Activated naive CD8-positive, alpha-beta T cell treated with anti-CD3 and anti-CD28 coated beads, Interleukin-2, amount 10 ng/mL, durations not matched to agents 7 days and 5 days (primary cell): Measurements from ENCODE around the gene VWA2. TPM values are rescaled to one million over a fixed set of nuclear protein-coding genes. Genes with fewer than 3 reads are reported as not detected.

ENCODE experiments used
- ATAC-seq: fragments of 150-1000 bp; cut with Tn5 transposase; one replicate; pipeline ENCODE4 v1.10.0; 2021; ENCODE audit warnings: low read depth, moderate library complexity
- POLR2A ChIA-PET: fragments of 350-600 bp; sonication (Branson Sonifier 250); formaldehyde crosslinking; loops from one replicate; lab custom pipeline; 2021; ENCODE audit warnings: antibody characterized with exemption; lab: Charles Lee
- DNase-seq: peaks from one replicate; pipeline ENCODE4 v3.0.0; 2021
- H3K27ac Mint-ChIP-seq: one replicate; pipeline ENCODE4 v1.8.0; 2022; ENCODE audit warnings: mild to moderate bottlenecking, mixed read lengths
- H3K27me3 Mint-ChIP-seq: one replicate; pipeline ENCODE4 v1.8.0; 2022; ENCODE audit warnings: mild to moderate bottlenecking, moderate library complexity, mixed read lengths
- H3K36me3 Mint-ChIP-seq: one replicate; pipeline ENCODE4 v1.8.0; 2021; ENCODE audit warnings: mild to moderate bottlenecking, mixed read lengths
- H3K4me1 Mint-ChIP-seq: one replicate; pipeline ENCODE4 v1.8.0; 2021; ENCODE audit warnings: mixed read lengths
- H3K4me3 Mint-ChIP-seq: one replicate; pipeline ENCODE4 v1.8.0; 2022; ENCODE audit warnings: mild to moderate bottlenecking, moderate library complexity, mixed read lengths
- H3K9me3 Mint-ChIP-seq: one replicate; pipeline ENCODE4 v1.8.0; 2021; ENCODE audit warnings: mixed read lengths
- total RNA-seq, 2 experiments: library from RNA; stranded (reverse); gene quantifications; one replicate each; pipeline ENCODE4 v1.2.3, GENCODE V29; 2021

The VWA2 gene
- total RNA-seq, 2 experiments from 2014 or later = not detected

GRCh38 chr10:114228156-114228555 is 10.9 kb upstream of the VWA2 start:
- H3K27ac Mint-ChIP-seq = no peak overlapping the region
- POLR2A ChIA-PET = no interaction called here
- H3K9me3 Mint-ChIP-seq = no peaks in the 10 kb centered on the region
- no peak for ATAC-seq
- no peaks in the 10 kb centered on the region for H3K4me1 Mint-ChIP-seq
- no peak for DNase-seq
- peaks cover 20% of the 10 kb centered on the region for H3K27me3 Mint-ChIP-seq
- H3K36me3 Mint-ChIP-seq = no peaks in the 10 kb centered on the region
- no peak overlapping the region for H3K4me3 Mint-ChIP-seq

GRCh38 chr10:114232561-114233176 is 6.4 kb upstream of the VWA2 start:
- peaks cover 15% of the 10 kb centered on the region for H3K27me3 Mint-ChIP-seq
- ATAC-seq (no peak), DNase-seq (no peak)
- H3K9me3 Mint-ChIP-seq = no peaks in the 10 kb centered on the region
- no peaks in the 10 kb centered on the region for H3K36me3 Mint-ChIP-seq
- H3K4me1 Mint-ChIP-seq = no peaks in the 10 kb centered on the region
- no peak overlapping the region for H3K27ac Mint-ChIP-seq
- no peak overlapping the region for H3K4me3 Mint-ChIP-seq
- POLR2A ChIA-PET = no interaction called here

DNA sequence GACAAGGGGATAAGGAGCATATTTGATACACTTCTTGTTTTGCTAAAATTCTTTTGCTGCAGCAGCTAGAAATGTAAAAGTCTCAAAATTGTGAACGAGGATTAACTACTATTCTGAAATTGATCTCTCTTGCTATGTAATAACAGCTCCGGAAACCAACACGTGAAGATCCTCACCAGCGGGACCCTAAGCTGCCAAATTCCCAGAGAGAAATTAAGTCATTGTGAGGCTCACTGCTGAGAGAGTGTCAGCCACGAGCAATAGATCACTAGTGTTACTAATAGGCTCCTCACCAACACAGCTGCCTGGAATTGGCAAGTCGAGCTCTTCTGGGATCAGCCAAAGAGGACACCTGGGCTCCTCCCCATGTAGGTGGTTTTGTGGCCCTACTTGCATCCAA is 5.6 kb upstream of the VWA2 start:
- no peaks in the 10 kb centered on the region for H3K4me1 Mint-ChIP-seq
- POLR2A ChIA-PET = no interaction called here
- DNase-seq = no peak
- ATAC-seq = no peak
- no peaks in the 10 kb centered on the region for H3K9me3 Mint-ChIP-seq
- H3K27me3 Mint-ChIP-seq = peaks cover 23% of the 10 kb centered on the region
- H3K4me3 Mint-ChIP-seq = no peak overlapping the region
- no peaks in the 10 kb centered on the region for H3K36me3 Mint-ChIP-seq
- no peak overlapping the region for H3K27ac Mint-ChIP-seq

- DNase-seq = no peak
- POLR2A ChIA-PET = no interaction called here
- H3K27ac Mint-ChIP-seq = no peak overlapping the region
- peaks cover 2% of the 10 kb centered on the region for H3K4me1 Mint-ChIP-seq
- no peaks in the 10 kb centered on the region for H3K36me3 Mint-ChIP-seq
- no peak for ATAC-seq
- H3K9me3 Mint-ChIP-seq = no peaks in the 10 kb centered on the region
- no peak overlapping the region for H3K4me3 Mint-ChIP-seq
- H3K27me3 Mint-ChIP-seq = peaks cover 29% of the 10 kb centered on the region
These were observed 4.9 kb upstream of the VWA2 start for GRCh38 chr10:114234132-114234531.

GRCh38 chr10:114239994-114240345 is 916 bp downstream of the VWA2 start:
- Mint-ChIP-seq H3K36me3 (no peaks in the 10 kb centered on the region), H3K9me3 (no peaks in the 10 kb centered on the region), H3K4me3 (no peak overlapping the region), H3K27me3 (peaks cover 68% of the 10 kb centered on the region), H3K27ac (no peak overlapping the region), H3K4me1 (peaks cover 2% of the 10 kb centered on the region)
- POLR2A ChIA-PET = no interaction called here
- DNase-seq = no peak
- ATAC-seq = no peak

DNA sequence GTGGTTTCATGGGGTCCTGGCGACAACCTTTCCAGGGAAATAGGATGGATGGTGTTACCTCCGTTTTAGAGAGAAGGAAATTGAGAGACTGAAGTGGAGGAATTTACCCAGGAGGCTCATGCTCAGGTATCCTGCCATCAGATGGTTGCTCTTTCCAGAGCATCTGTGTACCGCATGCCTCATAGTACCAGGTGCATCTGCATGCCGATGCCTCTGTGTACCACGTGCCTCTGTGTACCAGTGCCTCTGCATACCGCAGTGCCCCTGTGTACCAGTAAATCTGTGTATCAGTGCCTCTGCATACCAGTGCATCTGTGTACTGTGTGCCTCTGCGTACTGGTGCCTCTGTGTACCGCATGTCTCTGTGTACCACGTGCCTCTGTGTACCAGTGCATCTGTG is 3.2 kb downstream of the VWA2 start:
- no peak overlapping the region for H3K4me3 Mint-ChIP-seq
- H3K9me3 Mint-ChIP-seq = no peaks in the 10 kb centered on the region
- no peak overlapping the region for H3K27ac Mint-ChIP-seq
- peaks cover 2% of the 10 kb centered on the region for H3K4me1 Mint-ChIP-seq
- H3K27me3 Mint-ChIP-seq = peaks cover 69% of the 10 kb centered on the region
- no peak for DNase-seq
- POLR2A ChIA-PET = no interaction called here
- ATAC-seq = no peak
- no peaks in the 10 kb centered on the region for H3K36me3 Mint-ChIP-seq

- ATAC-seq = no peak
These were observed 4.6 kb downstream of the VWA2 start for GRCh38 chr10:114243661-114244060.

GRCh38 chr10:114244126-114244525 is 5.1 kb downstream of the VWA2 start:
- no peak for DNase-seq
- Mint-ChIP-seq H3K36me3 (no peaks in the 10 kb centered on the region), H3K9me3 (no peaks in the 10 kb centered on the region), H3K27me3 (peaks cover 51% of the 10 kb centered on the region), H3K27ac (no peak overlapping the region), H3K4me1 (no peaks in the 10 kb centered on the region), H3K4me3 (no peak overlapping the region)
- POLR2A ChIA-PET = no interaction called here
- no peak for ATAC-seq

More at GRCh38 chr10:114243661-114244060, 4.6 kb downstream of the VWA2 start:
- peaks cover 2% of the 10 kb centered on the region for H3K4me1 Mint-ChIP-seq
- no peaks in the 10 kb centered on the region for H3K36me3 Mint-ChIP-seq
- no peak overlapping the region for H3K4me3 Mint-ChIP-seq
- H3K27ac Mint-ChIP-seq = no peak overlapping the region
- no peaks in the 10 kb centered on the region for H3K9me3 Mint-ChIP-seq
- peaks cover 56% of the 10 kb centered on the region for H3K27me3 Mint-ChIP-seq
- no peak for DNase-seq
- POLR2A ChIA-PET = no interaction called here

GRCh38 chr10:114245121-114245791 is 6.2 kb downstream of the VWA2 start:
- no peak for DNase-seq
- ATAC-seq = no peak
- H3K4me3 Mint-ChIP-seq = no peak overlapping the region
- no peaks in the 10 kb centered on the region for H3K36me3 Mint-ChIP-seq
- no peak overlapping the region for H3K27ac Mint-ChIP-seq
- no peaks in the 10 kb centered on the region for H3K4me1 Mint-ChIP-seq
- no peaks in the 10 kb centered on the region for H3K9me3 Mint-ChIP-seq
- POLR2A ChIA-PET = no interaction called here
- peaks cover 43% of the 10 kb centered on the region for H3K27me3 Mint-ChIP-seq

GRCh38 chr10:114246679-114247305 is 7.7 kb downstream of the VWA2 start:
- Mint-ChIP-seq H3K4me3 (no peak overlapping the region), H3K9me3 (no peaks in the 10 kb centered on the region), H3K4me1 (no peaks in the 10 kb centered on the region), H3K27ac (no peak overlapping the region), H3K27me3 (peaks cover 33% of the 10 kb centered on the region), H3K36me3 (no peaks in the 10 kb centered on the region)
- POLR2A ChIA-PET = no interaction called here
- DNase-seq (no peak), ATAC-seq (no peak)

GRCh38 chr10:114250236-114250635 is 11.2 kb downstream of the VWA2 start:
- Mint-ChIP-seq H3K9me3 (peaks cover 3% of the 10 kb centered on the region), H3K4me3 (no peak overlapping the region), H3K27ac (no peak overlapping the region), H3K27me3 (peaks cover 11% of the 10 kb centered on the region), H3K4me1 (no peaks in the 10 kb centered on the region), H3K36me3 (no peaks in the 10 kb centered on the region)
- DNase-seq (no peak), ATAC-seq (no peak)
- POLR2A ChIA-PET = no interaction called here

DNA sequence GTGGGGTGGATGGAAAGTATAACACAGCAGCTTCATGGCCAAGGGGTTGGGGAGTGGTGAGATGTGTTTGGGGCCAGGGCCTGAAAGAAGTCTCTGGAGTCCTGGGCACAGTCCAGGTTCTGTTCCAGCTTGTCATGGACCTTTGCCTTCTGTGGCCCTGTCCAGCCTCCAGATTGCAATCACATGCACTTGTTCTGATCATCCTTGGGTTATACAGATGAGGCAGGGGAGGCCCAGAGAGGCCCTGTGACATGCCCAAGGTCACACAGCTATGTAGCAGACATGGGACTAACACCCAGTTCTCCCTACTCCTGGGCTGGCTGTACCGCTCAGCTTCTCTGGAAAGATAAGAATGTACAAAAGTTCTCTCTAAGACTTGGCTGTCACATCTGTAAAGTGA is 11.7 kb downstream of the VWA2 start:
- H3K4me1 Mint-ChIP-seq = no peaks in the 10 kb centered on the region
- POLR2A ChIA-PET = no interaction called here
- ATAC-seq (no peak), DNase-seq (no peak)
- H3K36me3 Mint-ChIP-seq = no peaks in the 10 kb centered on the region
- H3K9me3 Mint-ChIP-seq = peaks cover 3% of the 10 kb centered on the region
- no peak overlapping the region for H3K4me3 Mint-ChIP-seq
- H3K27me3 Mint-ChIP-seq = peaks cover 8% of the 10 kb centered on the region
- H3K27ac Mint-ChIP-seq = no peak overlapping the region

DNA sequence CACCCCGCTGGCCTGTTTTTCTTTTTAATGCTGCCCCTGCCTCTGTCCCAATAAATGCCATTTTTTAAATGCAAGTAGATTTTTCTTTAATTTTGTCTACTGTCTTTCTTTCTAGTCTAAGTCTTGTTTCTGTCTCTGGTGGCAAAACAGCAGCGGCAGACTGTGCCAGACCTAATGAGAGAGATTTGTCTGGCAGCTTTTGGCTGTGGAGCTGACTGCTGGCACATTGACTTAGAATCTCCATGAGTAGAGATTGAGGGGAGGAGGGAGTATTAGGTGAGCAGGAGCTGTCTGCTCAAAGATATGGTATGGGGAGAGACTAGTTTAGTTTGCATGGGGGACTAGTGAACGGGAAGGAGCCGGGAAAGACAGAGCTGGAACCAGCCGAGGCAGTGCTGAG is 13.0 kb downstream of the VWA2 start:
- Mint-ChIP-seq H3K27me3 (peaks cover 6% of the 10 kb centered on the region), H3K36me3 (no peaks in the 10 kb centered on the region)
- POLR2A ChIA-PET = no interaction called here

DNA sequence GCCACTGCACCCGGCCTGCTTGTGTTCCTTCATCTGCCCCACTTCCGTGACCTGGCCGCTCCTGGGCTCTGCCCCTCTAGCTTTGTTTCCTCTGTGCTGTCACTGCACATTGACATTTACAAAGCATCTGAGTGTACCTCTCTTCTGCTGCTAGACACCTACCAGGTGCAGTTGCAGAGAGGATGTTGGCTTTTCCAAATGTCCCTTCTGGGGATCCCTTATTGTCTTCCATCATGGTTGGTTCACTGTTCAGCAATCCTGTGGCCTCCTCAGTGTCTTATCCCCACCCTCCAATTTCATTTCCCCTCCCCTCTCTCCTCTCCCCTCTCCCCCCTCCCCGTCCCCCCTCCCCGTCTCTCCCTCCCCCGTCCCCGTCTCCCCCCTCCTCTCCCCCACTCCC is 13.8 kb downstream of the VWA2 start:
- H3K27me3 Mint-ChIP-seq = peaks cover 6% of the 10 kb centered on the region
- H3K27ac Mint-ChIP-seq = no peak overlapping the region
- peaks cover 3% of the 10 kb centered on the region for H3K9me3 Mint-ChIP-seq
- H3K36me3 Mint-ChIP-seq = no peaks in the 10 kb centered on the region
- H3K4me3 Mint-ChIP-seq = no peak overlapping the region
- DNase-seq (no peak), ATAC-seq (no peak)
- POLR2A ChIA-PET = no interaction called here
- H3K4me1 Mint-ChIP-seq = no peaks in the 10 kb centered on the region

More for the DNA sequence above, 13.0 kb downstream of the VWA2 start:
- Mint-ChIP-seq H3K4me3 (no peak overlapping the region), H3K4me1 (no peaks in the 10 kb centered on the region), H3K9me3 (peaks cover 3% of the 10 kb centered on the region), H3K27ac (no peak overlapping the region)
- ATAC-seq (no peak), DNase-seq (no peak)
